GM20000 (cell line): ENCODE results near the gene MYO18B.

Source experiments
- DNase-seq: peaks from one replicate; pipeline ENCODE4 v3.0.0; 2012; ENCODE audit warnings: low spot score
- CTCF ChIP-seq: IDR thresholded peaks from 2 replicates; pipeline ENCODE4 v1.5.1; 2012; ENCODE audit warnings: mild to moderate bottlenecking, control low read depth; ENCODE audit errors: extremely low read depth, missing control alignments

Gene MYO18B

GRCh38 chr22:25822344-25822743, 80.4 kb downstream of the MYO18B start:
- no peak for DNase-seq
- TF ChIP-seq CTCF = no peak

- TF ChIP-seq CTCF = no peak
- no peak for DNase-seq
These were observed 81.3 kb downstream of the MYO18B start for GRCh38 chr22:25823276-25823675.

- DNase-seq = no peak
- no peak for TF ChIP-seq CTCF
These were observed 82.9 kb downstream of the MYO18B start for GRCh38 chr22:25824828-25825423.

GRCh38 chr22:25827415-25827814, 85.4 kb downstream of the MYO18B start:
- no peak for DNase-seq
- TF ChIP-seq CTCF = no peak

- DNase-seq = no peak
- no peak for TF ChIP-seq CTCF
These were observed 86.4 kb downstream of the MYO18B start for GRCh38 chr22:25828422-25828821.

- no peak for DNase-seq
- TF ChIP-seq CTCF = no peak
These were observed 87.2 kb downstream of the MYO18B start for GRCh38 chr22:25829237-25829636.

- DNase-seq = no peak
- TF ChIP-seq CTCF = no peak
These were observed 88.1 kb downstream of the MYO18B start for GRCh38 chr22:25829808-25830777.
